Kidney epithelial cell (primary cell): ENCODE results near the gene RIPOR2. TPM values are rescaled to one million over a fixed set of nuclear protein-coding genes. Genes with fewer than 3 reads are reported as not detected.

ENCODE experiments used
- DNase-seq: peaks from one replicate; pipeline ENCODE4 v3.0.0-alpha.2; 2010; ENCODE audit warnings: low read depth
- H3K27me3 ChIP-seq: 2 replicates; pipeline ENCODE4 v1.6.0; 2011; ENCODE audit warnings: low read length; ENCODE audit not compliant: control insufficient read depth, insufficient read depth
- H3K36me3 ChIP-seq: 2 replicates; pipeline ENCODE4 v1.5.1; 2011; ENCODE audit warnings: low read length; ENCODE audit not compliant: control insufficient read depth, insufficient read depth
- H3K4me3 ChIP-seq: 2 replicates; pipeline ENCODE4 v1.5.1; 2011; ENCODE audit warnings: low read depth, mild to moderate bottlenecking, control low read depth, low read length
- total RNA-seq: library from RNA; depleted of rRNA; stranded (reverse); fragments of >200 nt; gene quantifications from 2 replicates; pipeline ENCODE4 v1.2.3, GENCODE V29; 2015
- TF ChIP-seq, protein P1 (sequence below): IDR thresholded peaks from 2 replicates; pipeline ENCODE4 v1.5.1; 2011; ENCODE audit warnings: mild to moderate bottlenecking, moderate library complexity, low read length, control low read depth, inconsistent platforms; ENCODE audit not compliant: insufficient read depth, poor library complexity, severe bottlenecking

Gene RIPOR2
- total RNA-seq, 1 donor from 2014 or later: 0.79 TPM

GRCh38 chr6:24807584-24807983 is 128.2 kb downstream of the RIPOR2 start:
- H3K36me3 ChIP-seq: no peaks in the 10 kb centered on the region
- no peak overlapping the region for H3K4me3 ChIP-seq
- TF ChIP-seq, protein P1, sequence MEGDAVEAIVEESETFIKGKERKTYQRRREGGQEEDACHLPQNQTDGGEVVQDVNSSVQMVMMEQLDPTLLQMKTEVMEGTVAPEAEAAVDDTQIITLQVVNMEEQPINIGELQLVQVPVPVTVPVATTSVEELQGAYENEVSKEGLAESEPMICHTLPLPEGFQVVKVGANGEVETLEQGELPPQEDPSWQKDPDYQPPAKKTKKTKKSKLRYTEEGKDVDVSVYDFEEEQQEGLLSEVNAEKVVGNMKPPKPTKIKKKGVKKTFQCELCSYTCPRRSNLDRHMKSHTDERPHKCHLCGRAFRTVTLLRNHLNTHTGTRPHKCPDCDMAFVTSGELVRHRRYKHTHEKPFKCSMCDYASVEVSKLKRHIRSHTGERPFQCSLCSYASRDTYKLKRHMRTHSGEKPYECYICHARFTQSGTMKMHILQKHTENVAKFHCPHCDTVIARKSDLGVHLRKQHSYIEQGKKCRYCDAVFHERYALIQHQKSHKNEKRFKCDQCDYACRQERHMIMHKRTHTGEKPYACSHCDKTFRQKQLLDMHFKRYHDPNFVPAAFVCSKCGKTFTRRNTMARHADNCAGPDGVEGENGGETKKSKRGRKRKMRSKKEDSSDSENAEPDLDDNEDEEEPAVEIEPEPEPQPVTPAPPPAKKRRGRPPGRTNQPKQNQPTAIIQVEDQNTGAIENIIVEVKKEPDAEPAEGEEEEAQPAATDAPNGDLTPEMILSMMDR: no peak
- DNase-seq: no peak
- no peaks in the 10 kb centered on the region for H3K27me3 ChIP-seq

- no peak for DNase-seq
- H3K36me3 ChIP-seq: no peaks in the 10 kb centered on the region
- no peak overlapping the region for H3K4me3 ChIP-seq
- H3K27me3 ChIP-seq: no peaks in the 10 kb centered on the region
- TF ChIP-seq, protein P1: no peak
Measured at GRCh38 chr6:24802271-24803059, 133.3 kb downstream of the RIPOR2 start.

DNA sequence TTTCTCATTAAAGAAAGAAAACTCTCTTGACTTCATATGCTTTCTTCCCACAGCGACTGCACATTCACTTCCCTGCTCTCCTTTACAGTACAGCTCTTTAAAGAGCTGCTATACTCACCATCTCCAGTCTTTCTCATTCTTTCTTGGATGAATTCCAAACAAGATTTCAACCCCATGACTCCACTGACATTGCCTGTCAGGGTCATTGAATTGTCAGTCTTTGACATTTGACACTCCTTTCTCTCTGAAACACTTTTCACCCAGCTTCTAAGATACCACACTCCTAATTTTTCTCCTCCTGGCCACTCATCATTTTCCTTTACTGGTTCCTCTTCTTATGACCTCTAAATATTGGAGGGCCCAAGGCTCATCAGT is 136.2 kb downstream of the RIPOR2 start:
- Histone ChIP-seq H3K36me3 (no peaks in the 10 kb centered on the region), H3K27me3 (no peaks in the 10 kb centered on the region), H3K4me3 (no peak overlapping the region)
- TF ChIP-seq, protein P1: no peak
- no peak for DNase-seq

DNA sequence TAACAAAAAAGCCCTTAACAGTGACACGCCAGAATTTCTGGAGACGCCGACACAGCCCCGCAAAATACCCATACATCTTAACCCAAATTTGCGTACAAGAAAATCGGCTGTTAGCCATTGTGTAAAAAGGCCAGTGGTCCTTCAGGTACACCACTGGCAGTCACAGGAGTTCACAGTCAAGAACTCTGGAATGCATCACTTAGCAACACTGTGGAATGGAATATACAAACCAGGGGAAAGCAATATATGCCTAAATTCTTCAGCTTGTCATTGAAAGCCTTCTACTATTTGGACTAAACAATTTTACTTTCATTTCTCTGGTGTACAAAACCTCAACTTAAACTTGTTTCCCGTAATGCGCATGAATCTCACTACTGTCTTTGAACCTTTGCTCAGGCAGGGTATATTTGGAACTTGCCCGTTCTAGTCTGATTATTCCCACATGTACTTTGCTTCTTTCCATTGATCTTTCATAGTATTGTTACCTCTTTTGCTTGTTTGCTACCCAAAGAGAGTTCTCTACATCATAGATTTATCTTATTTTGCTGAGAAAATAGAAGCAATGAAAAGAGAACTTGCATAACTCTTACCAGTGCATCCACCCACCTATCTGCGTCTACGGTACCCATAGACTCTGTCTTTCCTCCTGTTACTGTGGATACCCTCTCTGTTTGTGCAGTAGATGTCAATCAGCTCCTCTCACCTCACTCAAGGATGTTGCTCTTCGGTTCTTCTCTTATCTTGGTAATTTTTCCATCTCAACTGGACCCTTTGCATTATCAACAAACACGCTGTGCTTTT is 136.8 kb downstream of the RIPOR2 start, which contains the start of gene ARMH2:
ARMH2 (minus strand) TSS at position 178 of the 801 bp plus-strand sequence; CDS start at position 118, 60 bp downstream.
- no peak for DNase-seq
- TF ChIP-seq, protein P1: no peak
- Histone ChIP-seq H3K27me3 (no peaks in the 10 kb centered on the region), H3K4me3 (no peak within 1 kb of the TSS), H3K36me3 (no peaks in the 10 kb centered on the region)

GRCh38 chr6:24797596-24798216 is 138.1 kb downstream of the RIPOR2 start:
- Histone ChIP-seq H3K27me3 (no peaks in the 10 kb centered on the region), H3K4me3 (no peak overlapping the region), H3K36me3 (no peaks in the 10 kb centered on the region)
- TF ChIP-seq, protein P1: no peak
- DNase-seq: no peak
